ENCODE results near the gene ZW10.

Gene ZW10

GRCh38 chr11:113694390-113694789 is 79.1 kb downstream of the ZW10 start:
- no peak for DNase-seq

GRCh38 chr11:113693030-113693429 is 80.5 kb downstream of the ZW10 start:
- no peak for DNase-seq

- DNase-seq, result no peak
These were observed 82.6 kb downstream of the ZW10 start for GRCh38 chr11:113690619-113691569.

GRCh38 chr11:113689768-113690618 is 83.5 kb downstream of the ZW10 start:
- no peak for DNase-seq

GRCh38 chr11:113685654-113686359 is 87.7 kb downstream of the ZW10 start:
- no peak for DNase-seq

- no peak for DNase-seq
These were observed 89.0 kb downstream of the ZW10 start for GRCh38 chr11:113684496-113684895.

GRCh38 chr11:113683481-113684046 is 89.9 kb downstream of the ZW10 start:
- DNase-seq, result no peak

All from NCI-H2029 (cell line).